Left lung (tissue), 10 donors: Measurements from ENCODE around the gene KRT83. TPM values are rescaled to one million over a fixed set of nuclear protein-coding genes. Genes with fewer than 3 reads are reported as not detected.
"Not testable (repeated sequence)": the region's sequence is repeated elsewhere in the genome, so short reads cannot be mapped to it uniquely, and the experiment has no call there.

Source experiments
- ATAC-seq: fragments of 200-7000 bp; cut with Tn5 transposase; one replicate; pipeline ENCODE4 v1.9.1; 2020; ENCODE audit warnings: moderate library complexity
- DNase-seq, 4 donors: peaks; one replicate each; pipeline ENCODE4 v3.0.0-alpha.2; 2013 to 2020
- H3K27ac ChIP-seq, 2 donors: fragments of 200-600 bp; sonication (generic) in 1 of 2; one replicate each; pipeline versions ENCODE4 v1.5.0 to v1.8.0; 2020 to 2021
- H3K27me3 ChIP-seq, 2 donors: fragments of 200-600 bp; sonication (generic) in 1 of 2; one replicate each; pipeline versions ENCODE4 v1.5.0 to v1.8.0; 2020 to 2021
- H3K36me3 ChIP-seq, 2 donors: fragments of 200-600 bp; sonication (generic) in 1 of 2; one replicate each; pipeline versions ENCODE4 v1.5.0 to v1.8.0; 2020 to 2021
- H3K4me1 ChIP-seq, 2 donors: fragments of 200-600 bp; one replicate each; pipeline ENCODE4 v1.8.0; 2021
- H3K4me3 ChIP-seq, 2 donors: fragments of 200-600 bp; sonication (generic) in 1 of 2; one replicate each; pipeline versions ENCODE4 v1.5.0 to v1.8.0; 2020 to 2021; ENCODE audit warnings: mild to moderate bottlenecking in 1 of 2
- H3K9me3 ChIP-seq, 2 donors: fragments of 200-600 bp; sonication (generic) in 1 of 2; one replicate each; pipeline versions ENCODE4 v1.5.0 to v1.8.0; 2020 to 2021
- CTCF ChIP-seq, 2 donors: fragments of 200-600 bp; sonication (generic) in 1 of 2; IDR thresholded peaks; one replicate each; pipeline versions ENCODE4 v1.5.0 to v1.8.0; 2021; ENCODE audit warnings: antibody characterized with exemption in 2 of 2
- intact Hi-C, 2 donors: fragments of 100-400 bp; cut with DNase I; formaldehyde crosslinking; loops; one replicate each; pipeline versions ENCODE4 v1.11.2 to v1.14.2; 2022
- polyA plus RNA-seq, 6 donors: library from polyadenylated mRNA; unstranded; fragments of 120-200 nt; gene quantifications; one replicate each; pipeline ENCODE4 v1.2.1, GENCODE V29; 2013; ENCODE audit not compliant: insufficient read length in 6 of 6
- total RNA-seq, 2 donors: library from RNA; stranded (reverse); fragmentation: NEBNext Ultra II Directional; extraction: Animal tissue kit (Norgen Biotek cat#: 25700); gene quantifications; one replicate each; pipeline ENCODE4 v1.2.1, GENCODE V29; 2021
- donor health status: DM: no; HTN: yes; CAD: no.
- donor health status: DM: no; HTN: no; CAD: no.

KRT83 gene
- total and polyA plus RNA-seq, 8 donors: not detected

GRCh38 chr12:52347551-52348510, 26.6 kb upstream of the KRT83 start:
- Histone ChIP-seq H3K9me3 (peaks cover 0 to 3% of the 10 kb centered on the region in 2 donors), H3K27ac (no peak overlapping the region), H3K4me1 (peaks cover 0 to 6% of the 10 kb centered on the region in 2 donors), H3K4me3 (no peak overlapping the region), H3K27me3 (peaks cover 0 to 4% of the 10 kb centered on the region in 2 donors), H3K36me3 (no peaks in the 10 kb centered on the region)
- DNase-seq: no peak
- ATAC-seq: no peak
- TF ChIP-seq CTCF (IDR thresholded peaks at IDR 0.05): no peak
- intact Hi-C loops: no loop called here

GRCh38 chr12:52347016-52347415, 25.8 kb upstream of the KRT83 start:
- no peaks in the 10 kb centered on the region for H3K27me3 ChIP-seq
- H3K27ac ChIP-seq: no peak overlapping the region
- ATAC-seq (no peak), DNase-seq (no peak)
- intact Hi-C loops: no loop called here
- no peak for TF ChIP-seq CTCF (IDR thresholded peaks at IDR 0.05)
- no peak overlapping the region for H3K4me3 ChIP-seq
- peaks cover 0 to 6% of the 10 kb centered on the region in 2 donors for H3K4me1 ChIP-seq
- H3K9me3 ChIP-seq: peaks cover 0 to 3% of the 10 kb centered on the region in 2 donors
- no peaks in the 10 kb centered on the region for H3K36me3 ChIP-seq

- Histone ChIP-seq H3K4me1 (peaks cover 0 to 6% of the 10 kb centered on the region in 2 donors), H3K36me3 (no peaks in the 10 kb centered on the region), H3K27me3 (no peaks in the 10 kb centered on the region), H3K27ac (no peak overlapping the region), H3K9me3 (peaks cover 0 to 3% of the 10 kb centered on the region in 2 donors), H3K4me3 (no peak overlapping the region)
- TF ChIP-seq CTCF (IDR thresholded peaks at IDR 0.05): no peak
- peak; percentile 74 for ATAC-seq
- intact Hi-C loops: no loop called here
- DNase-seq: peak in 1 of 4 donors; percentile 65
Measured at GRCh38 chr12:52346593-52346992, 25.4 kb upstream of the KRT83 start.

- DNase-seq, H3K36me3 ChIP-seq, ATAC-seq, H3K27ac ChIP-seq, H3K4me3 ChIP-seq, H3K9me3 ChIP-seq, H3K4me1 ChIP-seq, H3K27me3 ChIP-seq, intact Hi-C loops: not testable (repeated sequence)
Measured at GRCh38 chr12:52345041-52345440, 23.8 kb upstream of the KRT83 start.

GRCh38 chr12:52344111-52344510, 22.9 kb upstream of the KRT83 start:
- intact Hi-C loops: no loop called here
- no peak overlapping the region for H3K4me3 ChIP-seq
- peaks cover 0 to 3% of the 10 kb centered on the region in 2 donors for H3K9me3 ChIP-seq
- peaks cover 0 to 6% of the 10 kb centered on the region in 2 donors for H3K4me1 ChIP-seq
- H3K36me3 ChIP-seq: no peaks in the 10 kb centered on the region
- DNase-seq (no peak), ATAC-seq (no peak)
- TF ChIP-seq CTCF (IDR thresholded peaks at IDR 0.05): no peak
- peaks cover 0 to 5% of the 10 kb centered on the region in 2 donors for H3K27me3 ChIP-seq
- H3K27ac ChIP-seq: no peak overlapping the region
